Activated CD8-positive, alpha-beta memory T cell treated with anti-CD3 and anti-CD28 coated beads for 4 hours (primary cell): ENCODE measurements around the gene PDZD8.

Experiments used
- DNase-seq, 2 donors: peaks; one replicate each; pipeline ENCODE4 v3.0.0-alpha.2; 2020; ENCODE audit warnings: low read depth in 2 of 2

The PDZD8 gene, protein sequence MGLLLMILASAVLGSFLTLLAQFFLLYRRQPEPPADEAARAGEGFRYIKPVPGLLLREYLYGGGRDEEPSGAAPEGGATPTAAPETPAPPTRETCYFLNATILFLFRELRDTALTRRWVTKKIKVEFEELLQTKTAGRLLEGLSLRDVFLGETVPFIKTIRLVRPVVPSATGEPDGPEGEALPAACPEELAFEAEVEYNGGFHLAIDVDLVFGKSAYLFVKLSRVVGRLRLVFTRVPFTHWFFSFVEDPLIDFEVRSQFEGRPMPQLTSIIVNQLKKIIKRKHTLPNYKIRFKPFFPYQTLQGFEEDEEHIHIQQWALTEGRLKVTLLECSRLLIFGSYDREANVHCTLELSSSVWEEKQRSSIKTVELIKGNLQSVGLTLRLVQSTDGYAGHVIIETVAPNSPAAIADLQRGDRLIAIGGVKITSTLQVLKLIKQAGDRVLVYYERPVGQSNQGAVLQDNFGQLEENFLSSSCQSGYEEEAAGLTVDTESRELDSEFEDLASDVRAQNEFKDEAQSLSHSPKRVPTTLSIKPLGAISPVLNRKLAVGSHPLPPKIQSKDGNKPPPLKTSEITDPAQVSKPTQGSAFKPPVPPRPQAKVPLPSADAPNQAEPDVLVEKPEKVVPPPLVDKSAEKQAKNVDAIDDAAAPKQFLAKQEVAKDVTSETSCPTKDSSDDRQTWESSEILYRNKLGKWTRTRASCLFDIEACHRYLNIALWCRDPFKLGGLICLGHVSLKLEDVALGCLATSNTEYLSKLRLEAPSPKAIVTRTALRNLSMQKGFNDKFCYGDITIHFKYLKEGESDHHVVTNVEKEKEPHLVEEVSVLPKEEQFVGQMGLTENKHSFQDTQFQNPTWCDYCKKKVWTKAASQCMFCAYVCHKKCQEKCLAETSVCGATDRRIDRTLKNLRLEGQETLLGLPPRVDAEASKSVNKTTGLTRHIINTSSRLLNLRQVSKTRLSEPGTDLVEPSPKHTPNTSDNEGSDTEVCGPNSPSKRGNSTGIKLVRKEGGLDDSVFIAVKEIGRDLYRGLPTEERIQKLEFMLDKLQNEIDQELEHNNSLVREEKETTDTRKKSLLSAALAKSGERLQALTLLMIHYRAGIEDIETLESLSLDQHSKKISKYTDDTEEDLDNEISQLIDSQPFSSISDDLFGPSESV

DNA sequence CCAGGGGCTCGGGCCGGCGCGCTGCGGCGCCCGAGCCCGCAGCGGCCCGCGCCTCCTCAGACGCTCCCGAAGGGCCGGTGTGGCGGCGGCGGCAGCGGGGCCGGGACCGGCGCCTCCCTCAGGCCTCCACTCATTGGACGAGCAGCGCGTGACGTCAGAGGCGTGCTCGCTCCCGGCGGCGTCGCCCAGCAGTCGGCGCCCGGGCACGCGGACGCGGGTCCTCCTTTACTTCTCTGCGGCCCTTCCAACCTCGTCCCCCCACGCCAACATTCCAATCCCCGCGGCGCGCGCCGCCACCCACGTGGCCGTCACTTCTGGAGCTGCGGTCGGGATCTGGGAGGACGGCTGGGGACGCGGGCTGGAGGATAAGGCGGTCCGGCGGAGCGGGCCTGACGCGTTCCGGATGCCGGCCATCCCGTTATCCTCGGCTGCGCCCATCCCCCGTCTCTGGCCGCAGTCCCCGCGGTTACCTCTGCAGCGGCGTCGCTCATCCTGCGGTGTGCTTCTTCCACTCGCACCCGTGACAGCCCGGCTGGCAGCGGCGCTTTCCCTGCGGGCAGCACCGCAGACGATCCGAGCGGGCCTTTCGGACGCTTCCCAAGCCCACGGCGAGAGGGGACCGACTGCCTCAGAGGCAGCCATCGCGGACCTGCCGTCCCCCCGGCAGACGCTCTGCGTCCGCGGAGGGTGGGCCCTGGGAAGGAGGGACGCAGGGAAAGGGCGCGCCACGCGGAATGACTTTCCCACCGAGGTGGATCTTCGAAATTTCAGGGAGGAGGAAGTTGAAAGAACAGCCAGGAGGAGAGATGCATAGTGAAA, at the start of gene PDZD8:
PDZD8 (minus strand) TSS at position 81 of the 819 bp plus-strand sequence. CDS start 213 bp downstream, outside the sequence.
- peak; percentile 79 to 83 for DNase-seq

DNA sequence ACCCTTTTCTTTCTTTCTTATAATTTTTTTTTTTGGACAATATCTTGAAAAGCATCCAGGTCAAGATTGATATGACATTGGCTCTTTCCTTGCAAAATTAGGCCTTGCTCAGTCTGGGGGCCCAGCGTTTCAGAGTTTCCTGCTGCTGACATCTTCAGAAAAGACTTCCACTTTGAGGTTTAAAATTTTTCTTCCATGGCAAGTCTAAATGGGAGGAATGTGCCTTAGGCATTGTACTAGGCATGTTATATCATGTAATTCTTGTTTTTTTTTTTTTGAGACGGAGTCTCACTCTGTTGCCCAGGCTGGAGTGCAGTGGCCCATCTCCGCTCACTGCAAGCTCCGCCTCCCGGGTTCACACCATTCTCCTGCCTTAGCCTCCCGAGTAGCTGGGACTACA, 48.9 kb upstream of the PDZD8 start:
- no peak for DNase-seq

DNA sequence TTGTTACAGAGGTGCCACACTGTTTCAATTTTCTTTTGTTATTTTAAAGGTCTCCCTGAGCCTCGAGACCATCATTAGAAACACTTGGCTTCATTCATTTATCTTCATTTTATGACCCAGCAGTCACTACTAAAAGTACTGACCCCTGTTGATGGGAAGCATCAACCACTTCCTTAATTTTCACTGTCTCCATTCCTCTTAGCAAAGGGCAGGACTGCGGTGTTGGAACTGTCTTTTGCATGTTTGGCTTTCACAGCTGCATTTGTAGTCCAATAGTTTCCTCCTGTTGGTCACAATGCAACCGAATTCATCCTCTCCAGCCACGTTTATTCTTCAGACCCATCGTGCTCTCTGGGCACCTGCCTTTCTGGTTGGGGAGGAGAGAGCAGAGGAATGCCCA, 46.7 kb upstream of the PDZD8 start:
- DNase-seq = no peak

DNA sequence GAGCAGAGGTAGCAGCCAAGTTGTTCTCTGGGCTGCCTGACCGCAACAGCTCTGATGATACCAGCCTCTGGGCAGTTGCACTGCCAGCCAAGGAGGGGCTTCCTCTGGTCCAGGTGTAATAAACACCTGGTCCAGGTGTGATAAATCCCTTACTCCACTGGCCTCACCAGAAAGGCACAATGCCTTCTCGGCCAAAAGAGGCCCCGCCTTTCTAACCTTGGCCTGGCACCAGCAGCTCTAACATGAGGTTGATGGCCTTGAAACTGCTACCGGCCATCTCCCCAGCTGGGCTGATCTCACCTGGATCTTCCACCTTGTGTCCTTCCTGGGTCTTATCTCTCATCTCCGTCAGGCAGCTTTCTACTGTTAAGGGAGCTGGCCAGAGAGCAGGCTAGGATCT, 45.5 kb upstream of the PDZD8 start:
- no peak for DNase-seq

DNA sequence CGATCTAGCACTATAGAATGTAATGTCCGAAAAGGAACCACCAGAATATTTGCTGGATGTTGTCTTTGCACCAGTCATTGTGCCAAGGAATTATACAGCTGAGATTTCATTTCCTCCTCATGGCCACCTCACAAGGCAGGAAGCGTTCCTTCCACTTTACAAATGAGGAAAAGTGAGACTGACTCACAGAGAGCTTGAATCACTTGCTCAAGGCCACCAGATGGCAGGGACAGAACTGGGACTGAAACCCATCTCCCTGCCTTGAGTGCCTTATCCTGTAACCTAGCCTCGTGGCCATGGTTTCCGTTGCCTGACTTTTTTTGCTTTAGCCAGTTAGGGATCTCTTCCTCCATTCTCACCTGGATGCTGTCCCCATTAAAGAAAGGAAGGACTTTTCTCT, 44.7 kb upstream of the PDZD8 start:
- no peak for DNase-seq

DNA sequence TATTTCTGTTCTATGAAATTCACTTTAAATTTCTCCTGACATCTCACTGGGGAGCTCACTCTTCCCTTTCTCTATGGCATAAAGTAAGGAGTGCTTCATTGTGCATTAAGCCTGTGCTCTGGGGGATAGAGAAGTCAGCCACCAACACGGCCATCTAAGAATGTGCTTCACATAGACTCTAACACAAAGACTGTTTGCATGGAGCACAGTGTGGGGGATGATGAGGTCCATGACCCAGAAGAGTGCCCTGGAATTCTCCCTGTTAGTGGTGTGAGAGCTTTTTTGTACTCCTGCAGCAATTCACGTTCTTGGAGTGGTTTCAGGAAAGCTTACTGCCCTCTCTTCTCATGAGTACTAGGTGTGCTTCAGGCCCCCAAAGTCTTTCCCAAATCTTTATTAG, 43.9 kb upstream of the PDZD8 start:
- DNase-seq = no peak

DNA sequence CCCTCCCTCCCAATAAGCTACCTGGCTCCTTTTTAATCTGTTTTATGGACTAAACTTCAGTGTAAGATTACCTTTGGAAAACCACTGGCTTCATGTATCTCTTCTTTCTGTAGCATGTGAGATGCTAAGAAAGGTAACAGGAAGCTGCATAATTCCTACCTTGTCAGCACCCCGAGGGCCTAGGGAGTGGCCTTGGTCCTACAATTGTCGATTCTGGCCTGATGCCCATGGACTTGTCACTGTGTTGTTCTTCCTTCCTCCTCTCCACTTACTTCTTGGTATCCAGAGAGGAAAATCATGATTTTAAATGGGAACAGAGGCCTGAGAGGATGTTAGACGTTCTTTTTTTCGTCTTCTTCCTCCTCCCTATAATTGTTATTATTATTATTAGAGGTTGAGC, 42.9 kb upstream of the PDZD8 start:
- DNase-seq = no peak

DNA sequence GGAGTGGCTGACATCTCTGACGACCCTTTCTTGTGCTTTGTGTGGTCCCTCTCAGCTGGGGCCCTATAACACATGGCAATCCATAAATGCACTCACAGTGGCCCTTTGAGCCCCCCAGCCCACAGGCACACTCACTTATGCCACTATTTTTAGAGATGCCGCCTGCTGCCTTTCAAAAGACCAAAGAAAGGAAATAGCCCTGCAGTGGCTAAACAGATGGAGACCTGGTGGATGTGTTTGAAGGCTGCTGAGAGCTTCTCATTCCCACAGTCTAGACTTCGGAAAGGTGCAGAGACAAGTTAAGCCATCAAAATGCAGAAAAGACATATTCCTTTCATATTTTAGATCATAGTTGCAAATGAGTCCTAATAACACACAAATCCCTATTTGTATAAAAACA, 42.0 kb upstream of the PDZD8 start:
- no peak for DNase-seq

DNA sequence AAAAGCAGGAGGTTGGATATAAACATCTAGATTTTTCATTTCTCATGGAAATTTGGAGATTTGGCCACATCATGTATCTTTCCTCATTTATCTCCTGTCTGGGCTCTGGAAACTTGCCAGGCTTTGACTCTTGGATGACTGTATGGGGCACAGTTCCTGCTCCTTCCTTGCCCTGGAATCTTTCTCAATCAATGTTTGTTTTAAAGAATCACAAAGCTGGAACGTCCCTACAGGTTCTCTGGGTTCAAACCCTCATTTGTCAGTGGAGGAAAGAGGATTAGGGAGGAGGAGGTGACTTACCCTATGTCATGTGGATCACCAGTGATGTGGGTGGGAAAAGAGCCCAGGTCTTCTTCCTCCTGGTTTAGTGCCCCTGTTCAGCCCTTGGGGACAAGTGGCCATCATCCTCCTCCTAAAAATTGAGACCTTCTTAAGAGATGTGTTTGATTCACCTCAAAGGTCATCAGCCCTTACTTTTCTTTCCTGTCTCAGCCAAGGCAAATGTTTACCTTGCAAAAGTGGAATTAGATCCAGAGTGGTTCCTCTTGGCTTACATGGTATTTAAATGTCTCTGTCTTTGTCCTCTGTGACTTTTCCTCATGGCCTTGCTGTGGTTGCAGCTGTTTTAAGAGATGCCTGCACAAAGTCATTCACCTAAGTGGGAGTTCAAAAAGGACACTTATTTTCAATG, 38.8 kb upstream of the PDZD8 start:
- DNase-seq = no peak

DNA sequence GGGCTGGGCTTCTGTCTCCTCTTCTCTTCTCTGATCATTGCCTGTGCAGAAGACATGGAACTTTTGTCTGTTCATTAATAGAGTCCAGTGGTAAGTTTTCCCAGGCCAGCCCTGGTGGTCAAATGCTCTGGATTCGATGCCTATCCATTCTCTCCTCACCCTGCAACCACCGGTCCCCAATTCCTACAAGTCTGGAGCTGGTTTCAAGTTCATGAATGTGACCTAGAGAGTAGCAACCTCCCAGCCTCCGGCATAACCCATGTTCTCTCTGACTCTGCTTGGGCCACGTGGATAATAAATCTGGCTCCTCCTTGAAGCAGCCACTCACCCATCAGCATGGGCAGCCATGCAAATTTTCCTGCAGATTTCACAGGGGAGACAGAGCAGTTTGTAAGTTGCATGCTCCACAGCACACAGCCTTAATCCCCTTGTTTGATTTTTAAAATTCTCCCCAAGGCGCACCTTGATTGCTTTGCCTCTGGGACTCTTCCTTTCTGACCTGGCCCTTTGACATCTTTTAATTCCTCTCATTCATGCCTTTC, 37.3 kb upstream of the PDZD8 start:
- DNase-seq = no peak

DNA sequence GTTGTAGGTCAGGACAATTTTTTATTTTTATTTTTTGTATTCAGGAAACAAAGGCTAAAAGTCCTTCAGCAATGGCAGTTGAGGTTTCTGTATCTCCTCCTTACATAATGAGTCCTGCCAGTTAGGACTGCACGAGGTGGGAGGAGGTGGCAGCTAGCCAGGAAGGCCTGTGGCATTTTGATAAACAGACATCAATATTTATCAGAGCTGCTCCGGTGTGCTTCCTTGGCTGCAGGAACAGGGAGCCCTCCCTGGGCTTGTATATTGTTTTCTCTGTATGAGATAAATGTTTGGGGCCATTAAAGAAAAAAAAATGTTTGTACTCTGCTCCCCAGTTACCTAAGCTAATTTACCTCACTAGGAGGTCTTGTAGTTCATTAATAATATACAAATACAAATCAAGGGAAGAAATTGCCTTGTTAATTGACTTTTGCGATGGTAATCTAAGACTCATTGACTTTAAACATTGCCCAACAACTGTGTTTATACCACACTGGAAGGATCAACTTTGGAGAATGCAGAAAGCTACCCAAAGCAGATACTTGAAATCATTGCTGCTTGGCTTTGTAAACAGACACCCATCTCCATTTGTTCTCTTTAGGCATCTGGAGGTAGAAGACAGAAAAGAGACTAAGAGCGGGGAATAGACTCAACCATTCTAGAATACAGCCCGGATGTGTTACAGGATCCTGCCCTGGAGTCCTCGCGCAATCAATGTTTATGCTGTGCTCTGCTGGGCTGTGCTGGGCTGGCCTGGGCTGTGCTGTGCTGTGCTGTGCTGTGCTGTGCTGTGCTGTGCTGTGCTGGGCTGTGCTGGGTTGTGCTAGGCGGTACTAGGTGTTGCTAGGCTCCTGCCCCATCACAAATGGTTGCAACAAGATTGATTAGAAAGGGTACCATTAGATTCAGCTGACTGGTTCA, 36.5 kb upstream of the PDZD8 start:
- DNase-seq = no peak

DNA sequence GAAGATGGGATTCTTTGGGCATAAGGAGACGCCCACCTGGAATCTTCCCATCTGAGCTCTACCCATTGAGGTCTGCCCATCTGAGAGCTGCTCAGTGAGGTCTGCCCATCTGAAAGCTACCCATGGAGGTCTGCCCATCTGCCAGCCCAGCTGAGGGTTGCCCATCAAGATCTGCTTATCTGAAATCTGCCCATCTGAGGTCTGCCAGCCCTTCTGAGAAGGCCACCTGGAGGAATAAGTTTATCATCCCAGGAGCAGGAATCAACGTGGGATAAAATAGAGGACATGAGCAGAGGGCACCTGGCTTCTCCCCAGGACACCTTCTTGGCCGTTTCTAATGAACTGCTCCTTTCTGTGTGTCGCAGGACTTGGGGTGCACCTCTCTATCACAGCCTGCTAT, 35.3 kb upstream of the PDZD8 start:
- DNase-seq = no peak

DNA sequence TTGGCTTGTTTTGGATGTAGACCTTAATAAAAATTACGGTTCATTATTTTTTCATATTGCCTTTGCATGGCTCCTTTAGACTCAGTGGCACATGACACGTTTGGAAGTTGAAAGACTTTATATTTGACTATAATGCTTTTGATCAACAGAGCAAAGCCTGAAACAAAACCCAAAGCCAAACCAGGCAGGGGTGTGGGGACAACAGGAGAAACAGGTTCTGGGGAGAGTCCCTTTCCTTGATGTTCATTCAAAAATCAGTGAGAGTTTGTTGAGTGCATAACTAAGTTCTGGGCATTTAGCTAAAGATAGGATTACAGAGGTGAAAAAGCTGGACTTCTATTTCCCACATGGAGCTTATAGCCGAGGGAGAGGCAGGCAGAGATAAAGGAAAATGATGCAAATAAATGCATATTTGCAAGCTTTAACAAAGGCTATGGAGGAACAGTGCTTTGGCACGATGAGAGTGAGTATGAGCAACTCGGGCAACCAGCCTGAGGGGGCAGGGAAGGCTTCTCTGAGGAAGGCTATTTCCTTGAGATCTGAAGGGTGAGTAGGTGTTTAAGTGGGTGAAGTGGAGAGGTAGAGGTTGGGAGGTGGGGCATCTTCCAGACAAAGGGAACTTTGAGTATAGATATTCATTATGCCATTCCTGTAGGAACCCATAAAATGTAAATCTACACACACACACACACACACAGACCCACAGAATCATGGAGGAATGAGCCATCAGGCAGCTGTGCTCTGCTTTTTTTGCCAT, 34.5 kb upstream of the PDZD8 start:
- no peak for DNase-seq

DNA sequence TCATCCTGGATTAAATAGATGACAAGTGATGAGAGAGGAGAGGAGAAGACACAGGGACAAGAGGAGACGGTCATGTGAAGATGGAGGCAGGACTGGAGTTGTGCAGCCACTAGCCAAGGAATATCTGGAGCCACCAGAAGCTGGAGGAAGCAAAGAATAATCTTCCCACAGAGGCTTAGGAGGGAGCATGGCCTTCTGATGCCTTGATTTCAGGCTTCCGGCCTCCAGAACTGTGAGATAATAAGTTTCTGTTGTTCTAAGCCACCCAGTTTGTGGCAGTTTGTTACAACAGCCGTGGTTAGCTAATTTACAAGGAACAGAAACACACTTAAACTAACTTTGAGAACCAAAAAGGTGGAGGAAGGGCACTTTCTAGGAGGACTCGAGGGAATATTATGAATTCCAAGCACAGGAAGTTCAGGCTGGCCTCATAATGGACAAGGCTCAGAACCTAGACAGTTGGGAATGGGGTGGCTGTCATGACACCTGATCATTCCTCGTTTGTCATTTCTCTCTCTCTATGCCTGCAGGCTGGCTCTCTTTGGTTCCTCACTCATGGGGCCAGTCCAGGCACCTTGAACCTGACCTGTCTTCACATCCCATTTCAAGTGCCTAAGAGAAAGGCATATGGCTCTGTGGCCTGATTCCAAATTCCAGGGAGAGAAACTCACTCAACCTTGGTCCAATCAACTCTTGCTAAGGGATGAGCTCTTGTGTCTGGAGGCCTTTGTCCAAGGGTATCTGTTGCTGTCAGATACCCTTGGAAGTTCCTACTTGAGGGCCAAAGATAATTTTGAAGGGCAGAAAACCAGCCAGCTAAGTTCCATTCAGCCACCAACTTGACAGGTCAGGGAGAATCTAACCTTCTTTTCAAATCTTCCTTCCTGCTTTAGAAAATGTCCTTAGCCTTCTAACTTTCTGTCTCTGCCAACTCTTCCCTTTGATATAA, 33.5 kb upstream of the PDZD8 start:
- no peak for DNase-seq

DNA sequence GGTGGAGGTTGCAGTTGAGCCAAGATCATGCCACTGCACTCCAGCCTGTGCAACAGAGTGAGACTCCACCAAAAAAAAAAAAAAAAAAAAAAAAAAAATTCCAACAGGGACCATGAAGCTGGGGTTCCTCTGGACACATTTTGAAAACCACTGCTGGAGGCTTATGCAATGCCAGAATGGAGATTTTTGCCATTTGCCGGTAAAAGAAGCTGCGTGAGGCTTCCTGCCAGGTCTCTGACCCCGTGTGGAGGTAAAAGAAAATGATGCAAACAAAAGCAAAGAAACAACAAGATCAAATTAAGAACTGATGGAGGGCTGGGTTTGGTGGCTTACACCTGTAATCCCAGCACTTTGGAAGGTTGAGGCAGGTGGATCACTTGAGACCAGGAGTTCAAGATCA, 30.5 kb upstream of the PDZD8 start:
- DNase-seq = no peak

DNA sequence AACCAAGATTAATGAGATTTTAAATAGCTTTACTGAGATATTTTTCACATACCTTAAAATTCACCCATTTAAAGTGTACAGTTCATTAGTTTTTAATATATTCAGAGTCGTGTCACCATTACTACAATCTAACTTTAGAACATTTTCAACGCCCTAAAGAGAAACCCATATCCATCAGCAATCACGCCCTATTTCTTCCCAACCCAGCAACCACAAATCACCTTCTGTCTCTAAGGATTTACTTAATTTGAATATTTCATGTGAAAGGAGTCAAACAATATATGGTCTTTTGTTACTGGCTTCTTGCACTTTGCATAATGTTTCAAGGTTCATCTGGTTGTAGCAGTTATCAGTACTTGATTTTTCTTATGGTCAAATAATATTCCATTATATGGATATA, 25.1 kb upstream of the PDZD8 start:
- no peak for DNase-seq

DNA sequence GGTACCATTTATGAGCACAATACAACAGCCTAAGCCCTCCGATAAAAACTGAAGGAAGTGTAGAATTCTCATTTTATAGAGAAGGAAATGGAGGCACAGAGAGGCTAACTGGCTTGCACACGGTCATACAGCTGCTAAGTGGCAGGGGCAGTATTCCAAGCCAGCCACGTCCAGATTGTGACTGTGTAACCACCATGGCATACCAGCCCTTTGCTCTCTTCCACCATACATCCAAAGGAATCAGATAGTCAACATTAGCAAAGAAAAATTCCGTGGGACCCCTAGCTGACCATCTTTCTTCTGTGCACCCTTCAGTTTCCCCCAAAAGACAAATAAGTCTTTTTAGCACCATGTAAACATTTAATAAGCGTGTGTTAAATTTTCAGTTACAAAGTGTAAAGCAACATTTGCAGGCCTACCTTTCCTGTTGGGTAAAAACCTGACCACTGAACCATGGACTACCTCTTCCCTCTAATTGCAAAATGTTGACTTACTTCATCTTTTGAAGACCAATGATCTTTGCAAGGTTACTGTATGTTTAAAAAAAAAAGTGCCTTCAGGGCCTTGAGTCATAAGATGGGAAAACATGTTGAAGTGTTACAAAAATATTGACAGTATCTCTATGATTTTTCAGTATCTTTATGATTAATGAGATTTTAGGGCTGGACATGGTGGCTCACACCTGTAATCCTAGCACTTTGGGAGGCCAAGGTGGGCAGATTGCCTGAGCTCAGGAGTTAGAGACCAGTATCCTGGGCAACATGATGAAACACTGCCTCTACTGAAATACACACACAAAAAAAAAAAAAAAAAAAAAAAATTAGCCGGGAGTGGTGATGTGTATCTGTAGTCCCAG, 24.3 kb upstream of the PDZD8 start:
- no peak for DNase-seq
